Measurements from ENCODE around the gene ADD2. TPM values are rescaled to one million over a fixed set of nuclear protein-coding genes. Genes with fewer than 3 reads are reported as not detected.

ADD2 gene
- total and polyA plus RNA-seq, 12 donors: 0.20 to 5.6 (median 1.9) TPM; not detected in 1

DNA sequence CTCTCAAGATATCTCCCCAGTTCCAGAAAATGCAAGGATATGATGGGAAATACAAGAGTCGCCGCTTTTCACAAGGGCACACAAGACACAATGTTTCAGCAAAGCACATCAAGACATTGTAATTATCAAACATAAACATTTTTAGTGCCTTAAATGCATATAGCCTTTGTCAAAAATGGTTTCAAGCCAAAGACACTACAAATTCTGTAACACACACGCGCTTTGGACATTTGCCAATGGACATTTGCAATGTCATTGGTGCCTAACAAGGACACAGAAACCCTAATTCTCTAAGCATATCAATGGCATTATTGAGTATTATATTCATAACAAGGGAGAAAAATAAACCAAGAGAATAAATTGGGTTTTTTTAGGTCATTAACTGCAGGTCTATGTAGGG is 16.1 kb downstream of the ADD2 start:
- TF ChIP-seq CTCF (IDR thresholded peaks at IDR 0.05) (no peak), POLR2A (IDR thresholded peaks at IDR 0.05) (no peak)
- Histone ChIP-seq H3K27ac (no peak overlapping the region), H3K9me3 (replicated peaks in 1 of 3) (no peaks in the 10 kb centered on the region), H3K4me3 (no peak overlapping the region), H3K27me3 (peaks cover 10% of the 10 kb centered on the region), H3K36me3 (replicated peaks in 1 of 2) (no peaks in the 10 kb centered on the region), H3K4me1 (replicated peaks in 1 of 2) (no peaks in the 10 kb centered on the region)
- 40 to 73% (median 66%) methylated on average over 4 of the region's 4 CpGs for WGBS, 4 donors
- no peak for DNase-seq
- intact Hi-C loops (cut with DNase I): no loop called here

- intact Hi-C loops (cut with DNase I): no loop called here
- H3K4me3 ChIP-seq: no peak overlapping the region
- no peaks in the 10 kb centered on the region for H3K36me3 ChIP-seq (replicated peaks in 1 of 2)
- no peak for DNase-seq
- H3K27me3 ChIP-seq: peaks cover 9% of the 10 kb centered on the region
- no peak overlapping the region for H3K27ac ChIP-seq
- WGBS, 4 donors: 64 to 74% (median 69%) methylated on average over 1 of the region's 1 CpG
- no peaks in the 10 kb centered on the region for H3K4me1 ChIP-seq (replicated peaks in 1 of 2)
- TF ChIP-seq CTCF (IDR thresholded peaks at IDR 0.05) (no peak), POLR2A (IDR thresholded peaks at IDR 0.05) (no peak)
- H3K9me3 ChIP-seq (replicated peaks in 1 of 3): no peaks in the 10 kb centered on the region
These were observed 17.7 kb downstream of the ADD2 start for GRCh38 chr2:70750320-70750719.

DNA sequence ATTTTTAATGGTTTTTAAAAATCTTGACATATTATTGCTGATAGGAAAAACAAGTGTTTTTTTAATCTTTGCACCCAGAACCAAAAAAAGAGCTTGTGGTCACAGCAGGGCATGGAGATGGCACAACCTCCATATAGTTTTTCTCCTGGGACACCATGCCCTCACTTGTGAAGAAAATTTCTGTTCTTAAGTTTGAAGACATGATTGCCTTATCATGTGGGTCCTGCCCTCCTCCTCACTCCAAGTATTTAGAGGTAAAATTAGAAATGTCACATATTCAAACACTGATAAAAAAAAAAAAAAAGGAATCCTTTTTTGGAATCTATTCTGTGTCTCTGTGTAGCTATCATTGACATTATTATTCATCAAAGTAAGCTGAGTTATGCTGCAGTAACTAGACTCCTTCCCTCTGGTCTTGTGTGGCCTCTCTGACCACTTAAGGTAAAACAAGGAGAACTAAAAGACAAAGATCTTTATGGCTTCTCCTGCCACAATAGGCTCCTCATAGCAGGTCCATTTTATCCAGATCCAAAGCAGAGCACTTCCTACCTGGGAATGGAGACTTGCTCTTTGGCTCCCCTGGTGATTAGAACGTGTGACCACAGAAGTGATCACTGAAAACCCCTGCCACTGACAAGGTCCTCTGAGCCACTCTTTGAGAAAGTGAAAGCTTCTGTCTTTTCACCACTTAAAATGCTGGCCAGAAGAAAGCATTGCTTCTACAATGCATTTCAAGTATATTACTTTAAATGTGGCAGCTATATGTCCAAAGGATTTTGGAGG is 19.8 kb downstream of the ADD2 start:
- no peaks in the 10 kb centered on the region for H3K9me3 ChIP-seq (replicated peaks in 1 of 3)
- 38 to 57% (median 46%) methylated on average over 1 of the region's 1 CpG for WGBS, 4 donors

DNA sequence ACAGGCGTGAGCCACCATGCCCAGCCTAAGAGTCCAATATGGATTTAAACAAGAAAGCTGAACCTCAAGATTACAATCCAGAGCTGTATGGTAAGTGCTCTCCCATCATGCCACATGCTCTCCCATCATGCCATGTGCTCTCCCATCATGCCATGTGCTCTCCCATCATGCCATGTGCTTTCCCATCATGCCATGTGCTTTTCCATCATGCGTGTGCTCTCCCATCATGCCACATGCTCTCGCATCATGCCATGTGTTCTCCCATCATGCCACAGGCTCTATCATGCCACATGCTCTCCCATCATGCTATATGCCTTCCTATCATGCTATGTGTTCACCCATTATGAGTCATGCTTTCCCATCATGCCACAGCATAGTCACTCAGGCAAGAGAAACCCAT is 20.7 kb downstream of the ADD2 start:
- no peaks in the 10 kb centered on the region for H3K27me3 ChIP-seq
- H3K27ac ChIP-seq: no peak overlapping the region
- WGBS, 4 donors: 86 to 99% (median 94%) methylated on average over 3 of the region's 3 CpGs
- no peaks in the 10 kb centered on the region for H3K36me3 ChIP-seq (replicated peaks in 1 of 2)
- DNase-seq: no peak
- H3K4me3 ChIP-seq: no peak overlapping the region
- H3K9me3 ChIP-seq (replicated peaks in 1 of 3): no peaks in the 10 kb centered on the region
- intact Hi-C loops (cut with DNase I): no loop called here
- no peaks in the 10 kb centered on the region for H3K4me1 ChIP-seq (replicated peaks in 1 of 2)
- TF ChIP-seq CTCF (IDR thresholded peaks at IDR 0.05) (no peak), POLR2A (IDR thresholded peaks at IDR 0.05) (no peak)

More for the DNA sequence above, 19.8 kb downstream of the ADD2 start:
- H3K27me3 ChIP-seq: no peaks in the 10 kb centered on the region
- no peak overlapping the region for H3K27ac ChIP-seq
- intact Hi-C loops (cut with DNase I): no loop called here
- TF ChIP-seq POLR2A (IDR thresholded peaks at IDR 0.05) (no peak), CTCF (IDR thresholded peaks at IDR 0.05) (no peak)
- no peak for DNase-seq
- no peaks in the 10 kb centered on the region for H3K4me1 ChIP-seq (replicated peaks in 1 of 2)
- H3K36me3 ChIP-seq (replicated peaks in 1 of 2): no peaks in the 10 kb centered on the region
- no peak overlapping the region for H3K4me3 ChIP-seq

Data from adrenal gland (tissue), 12 donors.